GM19351 (cell line): ENCODE data around the gene GPR32.
"Not testable (repeated sequence)": the region's sequence is repeated elsewhere in the genome, so short reads cannot be mapped to it uniquely, and the experiment has no call there.

Experiments
- ATAC-seq: cut with Tn5 transposase; IDR thresholded peaks from one replicate; pipeline ENCODE4 v1.9.1; 2021; ENCODE audit warnings: mild to moderate bottlenecking, moderate library complexity; ENCODE audit not compliant: unreplicated experiment

The GPR32 gene

GRCh38 chr19:50770164-50770563, at the start of gene GPR32:
Gene GPR32 (plus strand): TSS chr19:50770464. CDS start chr19:50770601, 137 bp downstream.
- not testable (repeated sequence) for ATAC-seq

GRCh38 chr19:50720921-50721381, 49.3 kb upstream of the GPR32 start:
- no peak for ATAC-seq

GRCh38 chr19:50721441-50722137, 48.7 kb upstream of the GPR32 start:
- no peak for ATAC-seq

GRCh38 chr19:50722201-50723013, 47.9 kb upstream of the GPR32 start:
- no peak for ATAC-seq

- no peak for ATAC-seq
Measured at GRCh38 chr19:50723069-50723468, 47.2 kb upstream of the GPR32 start, which contains the start of gene CLEC11A. Gene CLEC11A (plus strand): TSS chr19:50723364. CDS start chr19:50723526, 162 bp downstream.

GRCh38 chr19:50723735-50724521, 46.3 kb upstream of the GPR32 start:
- no peak for ATAC-seq

- ATAC-seq: peak; percentile 89
Measured at GRCh38 chr19:50724522-50725217, 45.6 kb upstream of the GPR32 start.

- peak; percentile 24 for ATAC-seq
Measured at GRCh38 chr19:50725218-50725910, 44.9 kb upstream of the GPR32 start.

GRCh38 chr19:50725911-50726230, 44.4 kb upstream of the GPR32 start:
- ATAC-seq: no peak

GRCh38 chr19:50728084-50728737, 42.1 kb upstream of the GPR32 start:
- no peak for ATAC-seq

GRCh38 chr19:50729894-50730293, 40.4 kb upstream of the GPR32 start:
- no peak for ATAC-seq

GRCh38 chr19:50735869-50736268, 34.4 kb upstream of the GPR32 start:
- ATAC-seq: no peak

GRCh38 chr19:50736338-50736737, 33.9 kb upstream of the GPR32 start:
- ATAC-seq: no peak

GRCh38 chr19:50739132-50739913, 30.9 kb upstream of the GPR32 start:
- no peak for ATAC-seq

GRCh38 chr19:50739914-50740426, 30.3 kb upstream of the GPR32 start:
- no peak for ATAC-seq

GRCh38 chr19:50741179-50741933, 28.9 kb upstream of the GPR32 start:
- ATAC-seq: no peak

- ATAC-seq: no peak
Measured at GRCh38 chr19:50743537-50743936, 26.7 kb upstream of the GPR32 start.

- ATAC-seq: no peak
Measured at GRCh38 chr19:50745221-50745620, 25.0 kb upstream of the GPR32 start.
